Erythroblast (primary cell): ENCODE measurements around the gene MAPRE2.

Source experiments
- GATA1 ChIP-seq: IDR thresholded peaks from 2 replicates; pipeline ENCODE4 v1.6.1; 2011; ENCODE audit warnings: low read depth, mild to moderate bottlenecking, control low read depth, low read length, moderate library complexity
- POLR2A ChIP-seq: IDR thresholded peaks from 2 replicates; pipeline ENCODE4 v1.6.1; 2011; ENCODE audit warnings: mild to moderate bottlenecking, low read length

DNA sequence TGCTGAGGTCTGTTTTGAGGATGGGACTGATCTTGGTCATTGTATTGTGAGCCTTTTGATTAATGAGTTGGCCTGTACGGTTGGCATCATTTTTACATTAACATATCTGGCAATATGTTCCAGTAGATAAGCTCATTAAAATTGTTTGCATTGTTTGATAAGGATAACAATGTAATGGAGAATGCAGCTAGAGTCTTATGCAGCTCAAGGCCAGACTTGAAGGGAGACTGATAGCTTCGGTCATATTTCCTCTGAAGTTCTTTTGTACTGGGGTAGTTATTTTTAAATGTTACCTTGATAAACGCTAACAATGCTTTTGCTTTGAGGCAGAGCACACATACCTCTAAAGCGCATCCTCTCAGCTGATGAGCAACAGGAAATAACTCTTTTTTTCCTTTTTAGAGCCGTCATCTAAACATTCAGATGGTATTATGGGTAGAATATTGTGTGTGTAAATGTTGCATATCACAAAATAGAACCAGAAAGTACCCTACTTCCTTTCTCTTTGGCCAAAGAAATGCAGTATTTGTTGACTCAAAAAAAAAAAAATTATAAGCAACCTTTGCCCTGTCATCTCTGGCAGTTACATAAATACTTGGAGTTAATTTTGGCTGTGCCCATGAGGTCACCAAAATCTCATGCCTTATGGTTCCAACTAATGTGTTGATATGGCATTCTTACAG is 1.3 kb downstream of the MAPRE2 start:
- TF ChIP-seq POLR2A (peak; percentile 39), GATA1 (no peak)
